GM18909 (cell line): ENCODE measurements around the gene QSER1.
"Not testable (repeated sequence)": the region's sequence is repeated elsewhere in the genome, so short reads cannot be mapped to it uniquely, and the experiment has no call there.

Experiments
- ATAC-seq: cut with Tn5 transposase; IDR thresholded peaks from one replicate; pipeline ENCODE4 v1.9.1; 2021; ENCODE audit warnings: mild to moderate bottlenecking; ENCODE audit not compliant: unreplicated experiment, poor library complexity

QSER1 gene

GRCh38 chr11:32921204-32921603, 28.6 kb downstream of the QSER1 start:
- no peak for ATAC-seq

GRCh38 chr11:32931606-32932005, 39.0 kb downstream of the QSER1 start:
- no peak for ATAC-seq

GRCh38 chr11:32932196-32932595, 39.6 kb downstream of the QSER1 start:
- no peak for ATAC-seq

- no peak for ATAC-seq
Measured at GRCh38 chr11:32935462-32936029, 42.9 kb downstream of the QSER1 start.

GRCh38 chr11:32936178-32936577, 43.6 kb downstream of the QSER1 start:
- ATAC-seq: not testable (repeated sequence)

GRCh38 chr11:32937283-32937682, 44.7 kb downstream of the QSER1 start:
- ATAC-seq: not testable (repeated sequence)

- peak; percentile 74 for ATAC-seq
Measured at GRCh38 chr11:32939046-32939445, 46.4 kb downstream of the QSER1 start.

GRCh38 chr11:32939866-32940265, 47.3 kb downstream of the QSER1 start:
- no peak for ATAC-seq

GRCh38 chr11:32940865-32941264, 48.3 kb downstream of the QSER1 start:
- ATAC-seq: no peak

- ATAC-seq: no peak
Measured at GRCh38 chr11:32947978-32948377, 55.4 kb downstream of the QSER1 start.

- no peak for ATAC-seq
Measured at GRCh38 chr11:32949739-32950138, 57.1 kb downstream of the QSER1 start.

GRCh38 chr11:32952421-32952820, 59.8 kb downstream of the QSER1 start:
- no peak for ATAC-seq

GRCh38 chr11:32953700-32954099, 61.1 kb downstream of the QSER1 start:
- ATAC-seq: no peak

- ATAC-seq: no peak
Measured at GRCh38 chr11:32960553-32961164, 68.0 kb downstream of the QSER1 start.

GRCh38 chr11:32962016-32962415, 69.4 kb downstream of the QSER1 start:
- ATAC-seq: no peak

GRCh38 chr11:32963721-32964120, 71.1 kb downstream of the QSER1 start:
- ATAC-seq: no peak

- no peak for ATAC-seq
Measured at GRCh38 chr11:32968541-32968940, 75.9 kb downstream of the QSER1 start.

- ATAC-seq: not testable (repeated sequence)
Measured at GRCh38 chr11:32972233-32972632, 79.6 kb downstream of the QSER1 start.

GRCh38 chr11:32972781-32973180, 80.2 kb downstream of the QSER1 start:
- ATAC-seq: no peak

GRCh38 chr11:32982626-32983025, 90.0 kb downstream of the QSER1 start:
- ATAC-seq: no peak

- ATAC-seq: no peak
Measured at GRCh38 chr11:32983506-32983905, 90.9 kb downstream of the QSER1 start.

GRCh38 chr11:32985600-32985999, 93.0 kb downstream of the QSER1 start:
- no peak for ATAC-seq
